ENCODE data around the gene TAC4.

DNA sequence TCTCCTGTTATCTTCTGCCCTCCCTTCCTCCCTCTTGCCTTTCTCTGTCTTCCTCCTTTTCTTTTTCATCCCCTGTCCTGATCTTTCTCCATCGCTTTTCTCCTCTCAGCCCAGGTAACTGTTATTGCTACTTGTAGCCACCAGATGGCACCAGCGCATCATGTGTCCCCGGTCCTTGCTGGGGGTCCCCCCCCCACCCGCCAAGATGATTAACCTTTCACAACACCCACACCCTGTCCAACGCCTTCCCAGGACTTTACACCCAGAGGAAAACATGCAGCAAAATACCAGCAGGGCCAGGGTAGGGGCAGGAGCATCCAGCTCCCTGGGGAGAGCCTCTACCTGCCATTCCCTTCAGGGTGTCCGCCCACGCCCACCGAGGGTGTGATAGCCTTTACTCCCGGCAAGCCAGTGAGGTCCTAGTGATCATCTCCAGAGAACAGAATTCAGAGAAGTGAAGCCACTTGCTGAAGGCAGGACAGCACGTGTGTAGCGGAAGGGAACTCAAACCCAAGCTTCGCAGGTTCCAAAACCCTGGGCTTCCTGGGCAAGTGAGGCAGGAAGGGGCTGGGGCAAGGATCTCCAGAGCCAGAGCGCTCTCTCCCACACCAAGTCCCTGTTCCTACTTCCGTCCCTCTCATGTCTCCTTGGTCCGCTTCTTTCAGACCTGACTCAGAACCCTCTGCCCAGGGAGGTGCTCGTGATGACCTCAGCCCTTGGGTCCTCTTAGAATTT, 13.4 kb upstream of the TAC4 start:
- TF ChIP-seq, protein P1, sequence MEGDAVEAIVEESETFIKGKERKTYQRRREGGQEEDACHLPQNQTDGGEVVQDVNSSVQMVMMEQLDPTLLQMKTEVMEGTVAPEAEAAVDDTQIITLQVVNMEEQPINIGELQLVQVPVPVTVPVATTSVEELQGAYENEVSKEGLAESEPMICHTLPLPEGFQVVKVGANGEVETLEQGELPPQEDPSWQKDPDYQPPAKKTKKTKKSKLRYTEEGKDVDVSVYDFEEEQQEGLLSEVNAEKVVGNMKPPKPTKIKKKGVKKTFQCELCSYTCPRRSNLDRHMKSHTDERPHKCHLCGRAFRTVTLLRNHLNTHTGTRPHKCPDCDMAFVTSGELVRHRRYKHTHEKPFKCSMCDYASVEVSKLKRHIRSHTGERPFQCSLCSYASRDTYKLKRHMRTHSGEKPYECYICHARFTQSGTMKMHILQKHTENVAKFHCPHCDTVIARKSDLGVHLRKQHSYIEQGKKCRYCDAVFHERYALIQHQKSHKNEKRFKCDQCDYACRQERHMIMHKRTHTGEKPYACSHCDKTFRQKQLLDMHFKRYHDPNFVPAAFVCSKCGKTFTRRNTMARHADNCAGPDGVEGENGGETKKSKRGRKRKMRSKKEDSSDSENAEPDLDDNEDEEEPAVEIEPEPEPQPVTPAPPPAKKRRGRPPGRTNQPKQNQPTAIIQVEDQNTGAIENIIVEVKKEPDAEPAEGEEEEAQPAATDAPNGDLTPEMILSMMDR (conservative IDR thresholded peaks at IDR 0.05; ENCODE audit: low read depth, low read length) = peak; percentile 96
- TF ChIP-seq EZH2 (IDR thresholded peaks at IDR 0.05; ENCODE audit: borderline replicate concordance, low read depth, low read length, poor library complexity, severe bottlenecking) = no peak

Measured in A673 (cell line).